RWPE1 (cell line): ENCODE results near the gene ANKRD44.
A peak's percentile ranks its signal among the peaks of the same experiment; 100 is the strongest.

Source experiments
- CTCF ChIA-PET: fragments of 350-600 bp; sonication (Branson Sonifier 250); formaldehyde crosslinking; extraction: SDS; loops from one replicate; lab custom pipeline; 2021; lab: Yijun Ruan, JAX
- POLR2A ChIA-PET: fragments of 400-600 bp; formaldehyde crosslinking; extraction: SDS; loops from one replicate; lab custom pipeline; 2020; ENCODE audit warnings: antibody characterized with exemption; ENCODE audit not compliant: low non-redundant PET; lab: Yijun Ruan, JAX
- DNase-seq: peaks from one replicate; pipeline ENCODE4 v3.0.0; 2012; ENCODE audit warnings: low spot score
- H3K27ac ChIP-seq: fragments of 450-650 bp; 2 replicates; pipeline ENCODE4 v1.5.1; 2017
- CTCF ChIP-seq: fragments of 450-650 bp; conservative IDR thresholded peaks from 2 replicates; pipeline ENCODE4 v1.5.1; 2017; ENCODE audit warnings: low read depth, mild to moderate bottlenecking

Gene ANKRD44

DNA sequence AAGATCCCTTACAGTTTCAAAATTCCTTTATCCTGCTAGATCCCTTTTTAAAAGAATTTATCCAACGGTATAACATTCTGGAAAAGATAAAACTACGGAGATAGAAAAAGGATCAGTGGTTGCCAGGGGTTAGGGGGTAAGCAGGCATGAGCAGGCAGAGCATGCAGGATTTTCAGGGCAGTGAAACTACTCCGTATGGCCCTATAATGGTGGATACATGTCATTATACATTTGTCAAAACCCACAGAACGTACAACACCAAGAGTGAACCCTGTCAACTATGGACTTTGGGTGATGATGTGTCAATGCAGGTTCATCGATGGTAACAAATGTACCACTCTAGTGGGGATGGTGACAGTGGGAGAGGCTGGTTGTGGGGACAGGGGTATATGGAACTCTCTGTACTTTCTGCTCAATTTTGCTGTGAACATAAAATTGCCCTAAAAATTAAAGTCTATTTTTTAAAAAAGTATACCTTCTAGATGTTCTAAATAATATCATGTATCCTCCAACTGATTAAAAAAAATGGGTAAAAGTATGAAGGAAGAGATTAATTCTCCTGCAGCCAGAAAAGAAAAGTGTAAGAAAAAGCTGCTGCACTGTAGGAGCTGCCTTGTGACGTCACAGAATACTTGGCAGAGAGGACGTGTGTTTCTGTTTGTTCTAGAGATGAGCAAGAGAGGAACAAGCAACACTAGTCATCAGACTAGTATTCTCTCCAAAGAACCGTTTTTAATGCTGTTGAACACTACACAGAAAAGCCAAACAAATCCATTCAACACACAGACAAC lies 23.6 kb downstream of the ANKRD44 start:
- ChIA-PET CTCF (interaction anchor here (0.5 kb wide), 1 partner anchor 9 kb away, joined by 3 read pairs; no protein-coding TSS in a partner anchor), POLR2A (no interaction called here)
- H3K27ac ChIP-seq: no peak overlapping the region
- TF ChIP-seq CTCF: no peak
- peak; percentile 81 for DNase-seq

DNA sequence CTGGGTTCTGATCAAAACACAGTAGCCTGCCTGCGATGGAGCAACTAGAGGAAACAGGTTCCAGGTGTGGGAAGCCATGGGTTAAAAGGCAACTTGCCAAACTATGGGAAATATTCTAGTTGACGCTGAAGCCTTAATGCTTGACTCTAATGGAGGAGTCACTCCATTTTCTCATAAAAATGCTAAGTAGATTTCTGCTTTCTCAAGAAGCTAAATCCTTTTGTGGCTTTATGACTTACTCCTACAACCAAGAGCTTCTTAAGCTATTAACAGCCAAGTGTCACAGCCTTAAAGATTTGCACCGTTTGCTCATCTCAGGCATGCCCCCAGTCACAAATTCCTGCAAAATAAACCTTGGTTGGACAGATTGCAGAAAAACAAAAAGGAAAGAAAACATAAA lies 25.2 kb downstream of the ANKRD44 start:
- CTCF ChIA-PET: interaction anchor here (0.5 to 0.6 kb wide), 4 partner anchors 21 to 750 kb away, joined by 3 to 5 read pairs (median 4); no protein-coding TSS in a partner anchor
- DNase-seq: no peak
- TF ChIP-seq CTCF: no peak
- POLR2A ChIA-PET: no interaction called here
- H3K27ac ChIP-seq: no peak overlapping the region

DNA sequence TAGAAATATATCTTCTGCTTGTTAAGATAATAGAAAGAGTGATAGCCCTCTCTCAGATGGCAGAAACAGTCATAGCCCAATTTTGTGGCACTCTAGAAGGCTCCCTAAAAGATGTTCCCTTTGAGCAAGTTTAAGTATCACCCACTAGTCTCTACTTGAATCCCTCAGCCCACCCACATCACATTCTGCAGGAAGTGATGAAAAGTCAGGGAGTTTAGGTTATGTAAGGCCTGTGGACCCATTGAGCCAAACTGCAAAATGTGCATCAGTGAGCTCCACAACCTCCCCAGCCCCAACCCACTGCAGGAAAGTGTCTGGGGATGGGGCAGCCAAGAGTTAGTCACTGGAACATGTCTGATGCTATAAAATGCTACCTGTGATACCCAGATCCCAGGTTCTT lies 25.6 kb downstream of the ANKRD44 start:
- no peak for DNase-seq
- ChIA-PET CTCF (interaction anchor here (0.5 to 0.6 kb wide), 2 partner anchors 522 to 750 kb away, joined by 4 to 5 read pairs; no protein-coding TSS in a partner anchor), POLR2A (no interaction called here)
- no peak for TF ChIP-seq CTCF
- H3K27ac ChIP-seq: no peak overlapping the region

- no peak for DNase-seq
- CTCF ChIA-PET: no interaction called here
Measured at GRCh38 chr2:197281421-197281820, 29.2 kb downstream of the ANKRD44 start.

GRCh38 chr2:197280015-197280702 lies 30.4 kb downstream of the ANKRD44 start:
- CTCF ChIA-PET: interaction anchor here (1.0 kb wide), 1 partner anchor 35 kb away, joined by 4 read pairs; no protein-coding TSS in a partner anchor
- no peak for DNase-seq
- no peak for TF ChIP-seq CTCF
- no peak overlapping the region for H3K27ac ChIP-seq
- POLR2A ChIA-PET: interaction anchor here (0.5 kb wide), 1 partner anchor 147 kb away, joined by 3 read pairs; no protein-coding TSS in a partner anchor

More at GRCh38 chr2:197281421-197281820, 29.2 kb downstream of the ANKRD44 start:
- no peak overlapping the region for H3K27ac ChIP-seq
- POLR2A ChIA-PET: no interaction called here
- no peak for TF ChIP-seq CTCF

- H3K27ac ChIP-seq: no peak overlapping the region
Measured at GRCh38 chr2:197278799-197279763, 31.5 kb downstream of the ANKRD44 start.

More at GRCh38 chr2:197278799-197279763, 31.5 kb downstream of the ANKRD44 start:
- no peak for DNase-seq
- ChIA-PET POLR2A (no interaction called here), CTCF (interaction anchor here (0.7 kb wide), 1 partner anchor 14 kb away, joined by 3 read pairs; no protein-coding TSS in a partner anchor)
- TF ChIP-seq CTCF: no peak
